ENCODE results near the gene PPP1R1C. TPM values are rescaled to one million over a fixed set of nuclear protein-coding genes. Genes with fewer than 3 reads are reported as not detected.

Gene PPP1R1C
- total RNA-seq, 4 donors from 2014 or later = 1.1 to 9.2 TPM; not detected in 2

- Histone ChIP-seq H3K4me3 (no peak overlapping the region), H3K9me3 (no peaks in the 10 kb centered on the region), H3K36me3 (no peaks in the 10 kb centered on the region), H3K27me3 (no peaks in the 10 kb centered on the region), H3K4me1 (no peaks in the 10 kb centered on the region), H3K27ac (no peak overlapping the region)
- intact Hi-C loops (cut with DNase I) = no loop called here
- no peak for TF ChIP-seq CTCF (IDR thresholded peaks at IDR 0.05)
- TF ChIP-seq POLR2A (IDR thresholded peaks at IDR 0.05) = no peak
- DNase-seq = no peak
- 61 to 69% methylated on average over 1 of the region's 1 CpG for WGBS, 2 donors
Measured at GRCh38 chr2:181946444-181947127, 39.1 kb upstream of the PPP1R1C start.

DNA sequence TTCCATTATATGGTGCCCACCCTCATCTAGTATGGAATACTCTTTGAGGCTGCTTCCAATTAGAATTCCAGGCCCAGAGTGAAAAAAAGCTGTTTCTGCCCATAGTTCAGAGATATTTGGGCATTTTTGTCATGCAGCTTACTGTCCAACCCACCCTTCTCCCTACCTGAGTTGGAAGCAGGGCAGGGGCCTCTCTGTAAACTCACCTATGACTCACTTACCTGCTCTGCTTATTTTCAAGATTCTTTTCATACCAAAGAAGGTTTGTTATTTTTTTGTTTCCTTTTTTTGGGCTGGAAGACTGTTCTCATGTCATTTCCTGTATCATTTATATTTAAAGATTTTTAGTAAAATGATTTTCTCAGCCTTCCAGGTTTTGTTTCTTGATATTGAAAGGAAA lies 38.4 kb upstream of the PPP1R1C start:
- no peak for DNase-seq
- Histone ChIP-seq H3K9me3 (no peaks in the 10 kb centered on the region), H3K27ac (no peak overlapping the region), H3K27me3 (no peaks in the 10 kb centered on the region), H3K4me1 (no peaks in the 10 kb centered on the region), H3K4me3 (no peak overlapping the region), H3K36me3 (no peaks in the 10 kb centered on the region)
- no peak for TF ChIP-seq POLR2A (IDR thresholded peaks at IDR 0.05)
- TF ChIP-seq CTCF (IDR thresholded peaks at IDR 0.05) = no peak
- intact Hi-C loops (cut with DNase I) = no loop called here

- no peak for DNase-seq
- Histone ChIP-seq H3K27ac (no peak overlapping the region), H3K27me3 (no peaks in the 10 kb centered on the region), H3K36me3 (no peaks in the 10 kb centered on the region), H3K4me1 (no peaks in the 10 kb centered on the region), H3K9me3 (no peaks in the 10 kb centered on the region), H3K4me3 (no peak overlapping the region)
- TF ChIP-seq POLR2A (IDR thresholded peaks at IDR 0.05) = no peak
- TF ChIP-seq CTCF (IDR thresholded peaks at IDR 0.05) = no peak
- WGBS, 2 donors = 67 to 89% methylated on average over 2 of the region's 2 CpGs
- intact Hi-C loops (cut with DNase I) = no loop called here
Measured at GRCh38 chr2:181948227-181948626, 37.4 kb upstream of the PPP1R1C start.

- H3K27ac ChIP-seq = no peak overlapping the region
- no peaks in the 10 kb centered on the region for H3K9me3 ChIP-seq
- H3K36me3 ChIP-seq = no peaks in the 10 kb centered on the region
- no peaks in the 10 kb centered on the region for H3K27me3 ChIP-seq
- no peak overlapping the region for H3K4me3 ChIP-seq
- intact Hi-C loops (cut with DNase I) = no loop called here
- peaks cover 0 to 3% (median 0%) of the 10 kb centered on the region in 3 donors for H3K4me1 ChIP-seq
- TF ChIP-seq CTCF (IDR thresholded peaks at IDR 0.05) (no peak), POLR2A (IDR thresholded peaks at IDR 0.05) (no peak)
- no peak for DNase-seq
Measured at GRCh38 chr2:181949047-181949446, 36.6 kb upstream of the PPP1R1C start.

DNA sequence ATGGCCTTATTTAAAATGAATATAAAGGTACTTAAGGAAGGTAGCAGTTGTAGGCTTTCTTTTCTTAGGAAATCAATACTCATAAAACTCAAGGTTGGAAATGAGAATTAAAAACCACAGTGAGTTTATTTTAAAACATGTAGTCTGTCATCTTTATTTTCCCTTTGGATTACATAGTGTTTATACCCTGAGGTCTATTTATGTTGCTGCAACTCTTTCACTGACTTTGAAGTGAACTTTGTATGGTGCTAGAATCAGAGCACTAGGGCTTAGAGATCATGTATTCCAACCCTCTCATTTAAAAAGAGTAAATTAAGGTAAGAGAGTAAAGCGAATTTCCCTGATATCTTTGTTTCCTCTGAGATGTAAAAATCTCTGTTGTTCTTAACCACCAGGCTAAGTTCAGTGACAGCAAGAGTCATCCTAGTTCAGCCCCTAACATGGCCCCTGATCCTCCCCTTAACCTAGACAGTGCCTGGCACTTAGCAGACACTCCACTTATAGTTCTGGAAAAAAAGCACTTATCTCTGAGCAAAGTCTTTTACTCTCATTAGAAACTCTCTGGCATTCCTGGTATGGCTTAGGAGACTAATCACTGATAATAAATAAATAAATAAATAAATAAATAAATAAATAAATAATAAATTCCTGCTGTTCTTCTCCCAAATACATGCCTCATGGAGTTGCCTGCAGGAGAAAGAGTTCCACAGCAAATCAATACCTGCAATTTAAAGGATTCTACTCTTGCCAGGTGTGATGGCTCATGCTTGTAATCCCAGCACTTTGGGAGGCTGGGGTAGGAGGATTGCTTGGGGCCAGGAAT lies 33.0 kb upstream of the PPP1R1C start:
- intact Hi-C loops (cut with DNase I) = no loop called here
- Histone ChIP-seq H3K27me3 (no peaks in the 10 kb centered on the region), H3K36me3 (no peaks in the 10 kb centered on the region), H3K27ac (no peak overlapping the region), H3K9me3 (no peaks in the 10 kb centered on the region), H3K4me3 (no peak overlapping the region), H3K4me1 (peaks cover 0 to 14% (median 0%) of the 10 kb centered on the region in 3 donors)
- WGBS, 2 donors = 71 to 83% methylated on average over 1 of the region's 1 CpG
- no peak for DNase-seq
- no peak for TF ChIP-seq CTCF (IDR thresholded peaks at IDR 0.05)
- TF ChIP-seq POLR2A (IDR thresholded peaks at IDR 0.05) = no peak
